IPS-NIHi7 (cell line): ENCODE measurements around the gene MCTP1.
"Not testable (repeated sequence)": the region's sequence is repeated elsewhere in the genome, so short reads cannot be mapped to it uniquely, and the experiment has no call there.

Experiments used
- DNase-seq: peaks from one replicate; pipeline ENCODE4 v3.0.0; 2012; ENCODE audit warnings: mixed read lengths; ENCODE audit errors: extremely low spot score

MCTP1 gene

DNA sequence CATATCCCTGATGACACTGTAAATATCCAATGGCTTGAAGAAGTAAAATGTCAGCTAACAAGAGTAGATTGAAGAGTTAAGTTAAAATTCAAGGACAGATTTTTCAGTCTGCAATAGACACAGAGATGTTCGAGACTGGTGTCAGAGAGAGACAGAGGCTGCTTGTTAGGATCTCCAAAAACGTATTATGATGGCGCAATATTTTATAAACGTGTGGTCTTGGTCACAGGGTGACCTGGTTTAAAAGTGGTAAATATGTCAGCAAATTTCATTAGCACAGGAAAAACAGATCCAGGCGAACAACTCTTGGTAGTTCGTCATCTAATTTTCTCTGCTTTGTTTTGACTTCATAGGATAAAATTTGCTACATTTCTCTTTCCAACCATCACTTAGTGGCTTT lies 317.4 kb downstream of the MCTP1 start:
- DNase-seq: no peak

- DNase-seq: not testable (repeated sequence)
Measured at GRCh38 chr5:94959279-94959678, 325.6 kb downstream of the MCTP1 start.

DNA sequence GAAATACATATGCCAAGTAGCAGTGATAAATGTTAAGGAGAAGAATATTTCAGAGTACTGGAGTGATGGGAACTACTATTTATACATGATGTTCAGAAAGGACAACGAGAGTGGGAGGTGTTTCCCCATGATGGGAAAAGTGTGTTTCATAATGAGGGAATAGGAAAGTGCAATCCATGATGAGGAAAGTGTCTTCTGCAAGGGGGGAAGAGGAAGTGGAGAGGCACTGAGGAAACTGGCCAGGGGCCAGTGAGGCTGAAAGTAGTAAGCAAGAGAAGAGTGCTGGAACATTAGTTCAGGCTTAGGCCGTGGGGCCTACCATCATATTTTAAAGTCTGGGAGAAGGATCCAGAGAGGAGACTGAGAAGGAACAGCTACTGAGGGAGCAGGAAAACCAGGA lies 339.2 kb downstream of the MCTP1 start:
- no peak for DNase-seq

DNA sequence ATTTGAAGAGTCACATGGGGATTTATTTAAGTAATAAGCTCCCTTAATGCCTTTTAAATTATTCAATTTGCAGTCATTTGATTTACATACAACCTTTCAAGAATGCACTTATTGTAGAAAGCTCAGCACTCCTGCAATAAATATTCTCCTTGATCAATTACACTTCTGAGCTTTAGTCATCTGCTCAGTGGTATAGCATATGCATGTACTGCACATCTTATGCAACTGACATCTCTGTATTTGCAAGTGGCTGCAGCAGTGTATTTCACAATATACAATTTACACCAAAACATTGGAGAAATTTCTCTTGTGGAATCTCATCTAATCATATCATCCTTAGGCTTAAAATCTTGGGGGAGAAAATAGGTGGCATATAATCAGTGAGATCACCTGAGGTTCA lies 340.7 kb downstream of the MCTP1 start:
- DNase-seq: no peak

- no peak for DNase-seq
Measured at GRCh38 chr5:94941122-94941755, 343.7 kb downstream of the MCTP1 start.

DNA sequence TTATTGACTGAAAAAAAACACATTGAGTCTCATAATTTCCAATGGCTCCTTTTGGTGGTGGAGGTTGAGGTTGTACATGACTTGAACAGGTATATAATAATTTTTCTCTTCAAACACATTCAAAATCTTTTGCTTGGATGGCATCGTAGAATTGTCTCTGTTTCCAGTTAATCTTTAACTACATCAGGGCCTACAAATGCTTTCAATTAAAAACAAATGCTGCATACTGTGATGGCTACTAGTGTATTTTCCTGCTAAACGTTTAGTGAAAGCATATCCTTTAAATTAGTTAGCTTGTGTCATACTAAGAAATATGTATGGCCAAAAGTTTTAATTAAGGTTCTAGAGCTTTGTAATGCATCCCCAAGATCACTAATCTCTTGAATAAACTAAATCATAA lies 352.6 kb downstream of the MCTP1 start:
- DNase-seq: no peak

- no peak for DNase-seq
Measured at GRCh38 chr5:94928891-94929290, 356.0 kb downstream of the MCTP1 start.

DNA sequence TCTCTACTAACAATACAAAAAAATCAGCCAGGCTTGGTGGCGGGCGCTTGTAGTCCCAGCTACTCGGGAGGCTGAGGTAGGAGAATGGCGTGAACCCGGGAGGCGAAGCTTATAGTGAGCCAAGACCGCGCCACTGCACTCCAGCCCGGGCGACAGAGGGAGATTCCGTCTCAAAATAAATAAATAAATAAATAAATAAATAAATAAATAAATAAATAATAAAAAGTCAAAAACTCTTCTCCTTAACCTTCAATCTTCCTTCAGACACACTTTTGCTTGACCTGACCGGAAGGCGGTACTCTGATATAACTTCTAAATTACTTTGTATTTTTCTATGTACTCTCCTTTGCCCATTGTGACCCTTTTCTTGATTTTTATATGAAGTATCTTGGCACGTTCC lies 364.3 kb downstream of the MCTP1 start:
- no peak for DNase-seq

- no peak for DNase-seq
Measured at GRCh38 chr5:94916619-94917018, 368.3 kb downstream of the MCTP1 start.

GRCh38 chr5:94911276-94911675 lies 373.6 kb downstream of the MCTP1 start:
- no peak for DNase-seq

DNA sequence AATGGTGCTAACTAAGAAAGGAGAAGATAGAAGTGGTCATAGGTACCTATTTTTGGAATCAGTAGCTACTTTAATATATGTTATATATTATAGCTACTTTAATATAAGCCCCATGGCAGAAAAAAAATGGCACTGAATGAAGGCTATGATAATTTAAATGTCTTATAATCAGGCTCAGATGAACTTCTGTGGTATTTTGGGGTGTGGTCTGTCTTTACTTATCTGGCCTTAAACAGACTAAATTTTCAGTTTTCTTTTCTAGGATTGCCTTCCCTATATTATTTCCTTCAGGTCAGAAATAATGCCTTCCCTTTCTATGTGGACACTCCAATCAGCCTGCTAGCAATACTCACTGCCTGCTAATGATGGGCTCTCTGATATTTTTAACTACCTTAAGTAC lies 374.2 kb downstream of the MCTP1 start:
- no peak for DNase-seq

GRCh38 chr5:94908889-94909480 lies 375.9 kb downstream of the MCTP1 start:
- DNase-seq: peak; percentile 27

DNA sequence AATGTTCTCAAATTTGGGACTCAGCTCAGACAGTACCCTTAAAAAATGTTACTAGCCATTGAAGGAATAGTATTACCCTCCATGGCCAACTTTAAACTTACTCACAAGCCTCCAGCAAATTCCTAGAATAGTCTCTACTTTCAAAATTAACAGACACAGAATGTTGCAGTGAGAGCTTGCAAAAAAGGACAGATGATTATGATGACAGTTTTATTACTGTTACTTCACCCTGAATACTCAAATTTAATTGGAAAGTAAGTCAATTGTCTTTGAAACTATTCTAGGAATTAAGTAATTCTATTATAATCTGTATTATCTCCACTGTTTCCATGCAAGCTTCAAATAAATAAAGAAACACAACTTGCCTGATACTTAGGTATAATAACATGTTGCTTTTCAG lies 378.1 kb downstream of the MCTP1 start:
- DNase-seq: no peak

DNA sequence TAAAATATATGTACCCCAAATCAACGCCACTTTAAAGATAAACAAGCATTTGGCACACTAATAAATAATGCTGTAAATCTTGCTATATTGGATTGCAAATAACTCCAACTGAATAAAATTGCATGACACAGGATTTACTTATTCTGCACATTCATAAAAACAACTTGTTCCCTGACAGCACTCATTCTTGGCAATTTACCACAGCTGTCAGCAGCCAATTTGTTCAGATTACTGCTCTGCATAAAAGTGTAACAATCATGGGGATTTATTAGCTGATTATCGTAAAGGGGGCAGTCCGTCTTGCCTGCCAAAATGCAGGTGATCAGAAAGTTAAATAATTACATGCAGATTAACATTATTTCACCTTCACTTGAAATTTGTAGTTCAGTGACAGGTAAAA lies 381.2 kb downstream of the MCTP1 start:
- no peak for DNase-seq

DNA sequence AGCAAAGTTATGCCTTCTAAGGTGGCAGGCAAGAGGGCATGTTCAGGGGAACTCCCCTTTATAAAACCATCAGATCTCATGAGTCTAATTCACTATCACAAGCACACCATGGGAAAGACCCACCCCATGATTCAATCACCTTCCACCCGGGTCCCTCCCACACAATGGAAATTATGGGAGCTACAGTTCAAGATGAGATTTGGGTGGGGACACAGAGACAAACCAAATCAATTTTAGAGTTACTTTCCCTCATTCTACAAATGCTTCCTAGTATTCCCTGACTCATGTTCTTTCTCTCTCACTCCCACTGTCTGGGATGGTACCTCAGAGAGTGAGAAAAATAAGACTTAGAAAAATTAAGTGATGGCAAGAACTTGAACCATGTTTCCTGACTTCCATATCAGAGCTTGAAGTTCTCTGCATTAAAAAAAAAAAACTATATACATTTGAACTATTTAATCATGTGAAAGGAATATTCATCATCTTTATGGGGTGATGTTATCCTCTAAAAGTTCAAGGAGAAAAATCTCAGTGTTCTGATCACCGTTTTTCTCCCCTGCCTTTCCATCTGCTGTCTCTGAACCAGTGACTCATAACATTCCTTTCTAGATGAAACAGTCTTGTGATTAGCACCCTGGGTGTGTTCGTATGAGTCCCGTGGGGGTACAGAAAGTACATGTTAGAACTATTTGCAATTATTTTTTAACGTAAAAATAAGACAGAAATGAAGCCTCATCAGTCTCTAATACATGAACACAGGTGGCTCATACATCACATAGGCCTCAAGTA lies 383.5 kb downstream of the MCTP1 start:
- no peak for DNase-seq

GRCh38 chr5:94900006-94900505 lies 384.8 kb downstream of the MCTP1 start:
- no peak for DNase-seq

DNA sequence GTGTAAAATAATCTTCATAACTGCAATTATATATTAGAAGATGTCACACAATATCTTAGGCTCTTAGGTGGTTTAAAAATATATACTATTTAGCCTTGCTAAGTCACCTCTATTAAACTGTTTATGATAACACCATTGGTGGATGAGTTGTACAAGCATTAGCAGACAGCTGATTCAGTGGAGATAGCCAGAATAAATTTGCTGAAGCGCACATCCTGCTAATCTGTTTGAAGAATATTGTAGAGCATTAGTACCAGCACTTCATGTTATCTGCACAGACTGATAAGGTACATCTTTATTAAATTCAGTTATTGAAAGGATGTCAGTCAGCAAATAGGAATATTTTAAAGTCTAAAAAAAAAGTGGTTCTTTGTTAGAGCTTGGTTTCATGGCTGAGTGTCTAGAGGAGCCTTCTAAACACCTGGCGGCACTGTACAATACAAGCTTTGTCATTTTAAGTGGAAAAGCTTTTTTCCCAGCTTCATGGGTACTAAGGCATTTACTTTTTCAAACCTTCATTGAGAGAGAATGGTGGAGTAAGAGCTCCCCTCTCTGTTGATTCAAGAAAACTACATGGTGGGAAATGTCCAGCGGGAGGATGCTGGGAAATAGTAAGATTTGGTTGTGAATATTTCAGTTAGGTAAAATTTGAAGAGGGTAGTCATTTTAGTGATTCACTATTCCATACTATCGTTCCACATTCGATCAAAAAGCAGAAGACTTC lies 391.3 kb downstream of the MCTP1 start:
- peak; percentile 36 for DNase-seq

GRCh38 chr5:94891972-94892371 lies 392.9 kb downstream of the MCTP1 start:
- no peak for DNase-seq

- DNase-seq: no peak
Measured at GRCh38 chr5:94891565-94891964, 393.3 kb downstream of the MCTP1 start.

- DNase-seq: no peak
Measured at GRCh38 chr5:94890907-94891306, 394.0 kb downstream of the MCTP1 start.

DNA sequence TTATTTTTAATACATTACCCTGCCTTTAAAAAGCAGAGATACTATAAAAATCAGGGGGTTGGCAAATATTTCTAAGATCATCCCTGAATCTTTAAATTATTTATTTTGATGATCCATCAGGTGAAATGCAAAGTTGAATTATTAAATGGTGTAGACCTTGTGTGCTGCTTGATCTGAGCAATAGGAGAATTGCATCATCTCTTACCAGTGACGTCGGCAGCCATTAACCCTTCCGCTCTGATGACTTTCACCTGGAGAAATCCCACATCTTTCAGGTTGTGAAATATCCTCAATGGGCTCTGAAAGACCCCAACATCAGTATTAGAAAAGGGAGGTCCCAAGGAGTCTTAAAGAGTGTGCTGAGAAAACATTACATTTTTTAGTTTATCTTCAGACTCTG lies 396.2 kb downstream of the MCTP1 start:
- no peak for DNase-seq

- no peak for DNase-seq
Measured at GRCh38 chr5:94885931-94886330, 399.0 kb downstream of the MCTP1 start.
